Stimulated activated memory B cell treated with anti-CD40 and anti-IgM and Interleukin-4, amounts not matched to agents 10 μg/mL and 1 μg/mL and 100 μg/mL, for 72 hours (primary cell): ENCODE data around the gene ARMC3.
"Not testable (repeated sequence)": the region's sequence is repeated elsewhere in the genome, so short reads cannot be mapped to it uniquely, and the experiment has no call there.

Source experiments
- ATAC-seq: fragments of 150-1000 bp; cut with Tn5 transposase; 2 replicates; pipeline ENCODE4 v1.10.0; 2021
- H3K27ac Mint-ChIP-seq: one replicate; pipeline ENCODE4 v1.8.0; 2022; ENCODE audit warnings: mild to moderate bottlenecking, mixed read lengths
- H3K27me3 Mint-ChIP-seq: one replicate; pipeline ENCODE4 v1.8.0; 2022; ENCODE audit warnings: mixed read lengths
- H3K36me3 Mint-ChIP-seq: one replicate; pipeline ENCODE4 v1.8.0; 2022; ENCODE audit warnings: mixed read lengths
- H3K4me1 Mint-ChIP-seq: one replicate; pipeline ENCODE4 v1.8.0; 2022; ENCODE audit warnings: mixed read lengths
- H3K4me3 Mint-ChIP-seq: one replicate; pipeline ENCODE4 v1.8.0; 2022; ENCODE audit warnings: mild to moderate bottlenecking, moderate library complexity, mixed read lengths
- H3K9me3 Mint-ChIP-seq: one replicate; pipeline ENCODE4 v1.8.0; 2022; ENCODE audit warnings: mixed read lengths

The ARMC3 gene

GRCh38 chr10:23064813-23065114 lies 136.9 kb downstream of the ARMC3 start:
- H3K27me3 Mint-ChIP-seq: peaks cover 21% of the 10 kb centered on the region
- H3K27ac Mint-ChIP-seq, ATAC-seq, H3K4me1 Mint-ChIP-seq, H3K9me3 Mint-ChIP-seq, H3K4me3 Mint-ChIP-seq, H3K36me3 Mint-ChIP-seq: not testable (repeated sequence)

- H3K4me3 Mint-ChIP-seq: no peak overlapping the region
- no peaks in the 10 kb centered on the region for H3K36me3 Mint-ChIP-seq
These were observed 137.5 kb downstream of the ARMC3 start for GRCh38 chr10:23065181-23065948.

GRCh38 chr10:23067337-23067736 lies 139.5 kb downstream of the ARMC3 start:
- Mint-ChIP-seq H3K4me1 (peaks cover 9% of the 10 kb centered on the region), H3K27ac (no peak overlapping the region), H3K4me3 (no peak overlapping the region), H3K27me3 (peaks cover 21% of the 10 kb centered on the region), H3K9me3 (no peaks in the 10 kb centered on the region), H3K36me3 (no peaks in the 10 kb centered on the region)
- ATAC-seq: no peak

More at GRCh38 chr10:23065181-23065948, 137.5 kb downstream of the ARMC3 start:
- Mint-ChIP-seq H3K27me3 (peaks cover 21% of the 10 kb centered on the region), H3K4me1 (peaks cover 9% of the 10 kb centered on the region), H3K27ac (no peak overlapping the region), H3K9me3 (no peaks in the 10 kb centered on the region)
- no peak for ATAC-seq

GRCh38 chr10:23067939-23068775 lies 140.3 kb downstream of the ARMC3 start:
- Mint-ChIP-seq H3K9me3 (no peaks in the 10 kb centered on the region), H3K27me3 (peaks cover 21% of the 10 kb centered on the region), H3K4me3 (no peak overlapping the region), H3K4me1 (peaks cover 9% of the 10 kb centered on the region), H3K36me3 (no peaks in the 10 kb centered on the region), H3K27ac (peak overlapping the region; percentile 50)
- ATAC-seq: peak; percentile 49

GRCh38 chr10:23069019-23069815 lies 141.4 kb downstream of the ARMC3 start:
- no peak overlapping the region for H3K27ac Mint-ChIP-seq
- H3K4me1 Mint-ChIP-seq: peaks cover 9% of the 10 kb centered on the region
- no peak overlapping the region for H3K4me3 Mint-ChIP-seq
- peaks cover 12% of the 10 kb centered on the region for H3K27me3 Mint-ChIP-seq
- peak; percentile 66 for ATAC-seq
- H3K9me3 Mint-ChIP-seq: no peaks in the 10 kb centered on the region
- H3K36me3 Mint-ChIP-seq: no peaks in the 10 kb centered on the region

DNA sequence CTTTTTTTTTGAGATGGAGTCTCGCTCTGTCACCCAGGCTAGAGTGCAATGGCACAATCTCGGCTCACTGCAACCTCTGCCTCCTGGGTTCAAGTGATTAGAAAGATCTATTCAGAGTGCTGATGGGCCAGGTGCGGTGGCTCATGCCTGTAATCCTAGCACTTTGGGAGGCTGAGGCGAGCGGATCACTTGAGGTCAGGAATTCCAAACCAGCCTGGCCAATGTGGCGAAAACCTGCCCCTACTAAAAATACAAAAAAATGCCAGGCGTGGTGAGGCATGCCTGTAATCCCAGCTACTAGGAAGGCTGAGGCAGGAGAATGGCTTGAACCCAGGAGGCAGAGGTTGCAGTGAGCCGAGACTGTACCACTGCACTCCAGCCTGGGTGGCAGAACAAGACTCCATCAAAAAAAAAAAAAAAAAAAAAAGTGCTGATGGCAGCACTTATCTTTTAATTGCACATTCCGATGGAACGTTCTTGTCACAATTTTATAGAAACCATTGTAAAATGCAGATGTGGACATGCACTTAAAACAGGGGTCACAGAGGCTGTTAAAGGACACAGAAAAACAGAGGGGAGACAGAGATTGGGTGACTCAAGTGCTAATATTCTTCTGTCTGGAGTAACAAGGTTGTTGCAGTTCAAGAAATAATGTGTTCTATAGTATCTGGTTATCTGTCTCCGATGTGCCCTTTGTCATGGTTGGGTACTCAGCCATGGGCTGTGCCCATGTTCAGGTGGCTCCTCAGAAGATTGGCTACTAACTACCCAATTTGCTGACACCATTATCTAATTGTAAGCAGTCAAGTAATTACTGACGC lies 142.4 kb downstream of the ARMC3 start:
- not testable (repeated sequence) for H3K27ac Mint-ChIP-seq, H3K4me3 Mint-ChIP-seq, H3K9me3 Mint-ChIP-seq, H3K36me3 Mint-ChIP-seq, H3K4me1 Mint-ChIP-seq
- peaks cover 13% of the 10 kb centered on the region for H3K27me3 Mint-ChIP-seq
- peak; percentile 14 for ATAC-seq

- peaks cover 9% of the 10 kb centered on the region for H3K4me1 Mint-ChIP-seq
- H3K27me3 Mint-ChIP-seq: peaks cover 19% of the 10 kb centered on the region
- peak; percentile 55 for ATAC-seq
- H3K4me3 Mint-ChIP-seq: no peak overlapping the region
- no peak overlapping the region for H3K27ac Mint-ChIP-seq
- no peaks in the 10 kb centered on the region for H3K9me3 Mint-ChIP-seq
- no peaks in the 10 kb centered on the region for H3K36me3 Mint-ChIP-seq
These were observed 143.0 kb downstream of the ARMC3 start for GRCh38 chr10:23070913-23071218.

- not testable (repeated sequence) for H3K36me3 Mint-ChIP-seq
These were observed 144.7 kb downstream of the ARMC3 start for GRCh38 chr10:23072593-23072992.

DNA sequence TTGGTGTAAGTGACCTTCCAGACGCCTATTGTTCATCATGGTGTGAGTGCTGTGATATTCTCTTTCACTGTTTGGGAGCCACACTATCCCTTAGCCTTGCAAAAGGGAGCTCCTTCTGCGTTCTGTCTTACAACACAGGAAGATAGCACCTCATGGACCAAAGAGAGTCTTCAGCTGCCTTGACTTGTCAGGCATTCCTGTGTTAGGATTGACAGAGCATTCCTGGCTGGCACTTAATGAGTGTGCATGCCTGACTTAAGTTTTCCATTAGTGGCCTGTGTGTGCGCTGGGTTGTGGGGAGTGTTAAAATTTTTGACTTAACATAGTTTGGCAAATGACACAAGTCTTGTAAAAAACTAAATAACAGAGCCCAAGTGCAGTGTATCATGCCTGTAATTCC lies 145.7 kb downstream of the ARMC3 start:
- Mint-ChIP-seq H3K36me3 (no peaks in the 10 kb centered on the region), H3K9me3 (no peaks in the 10 kb centered on the region), H3K4me3 (no peak overlapping the region), H3K27ac (no peak overlapping the region), H3K27me3 (peaks cover 33% of the 10 kb centered on the region), H3K4me1 (peaks cover 1% of the 10 kb centered on the region)
- ATAC-seq: no peak

More at GRCh38 chr10:23072593-23072992, 144.7 kb downstream of the ARMC3 start:
- H3K27ac Mint-ChIP-seq, H3K9me3 Mint-ChIP-seq, H3K4me3 Mint-ChIP-seq, ATAC-seq, H3K4me1 Mint-ChIP-seq: not testable (repeated sequence)
- H3K27me3 Mint-ChIP-seq: peaks cover 36% of the 10 kb centered on the region

GRCh38 chr10:23075672-23076071 lies 147.8 kb downstream of the ARMC3 start:
- Mint-ChIP-seq H3K36me3 (no peaks in the 10 kb centered on the region), H3K4me3 (no peak overlapping the region), H3K27me3 (peaks cover 49% of the 10 kb centered on the region), H3K4me1 (no peaks in the 10 kb centered on the region), H3K9me3 (no peaks in the 10 kb centered on the region), H3K27ac (no peak overlapping the region)
- no peak for ATAC-seq

GRCh38 chr10:23078114-23078513 lies 150.3 kb downstream of the ARMC3 start:
- H3K9me3 Mint-ChIP-seq: no peaks in the 10 kb centered on the region
- no peaks in the 10 kb centered on the region for H3K4me1 Mint-ChIP-seq
- no peaks in the 10 kb centered on the region for H3K36me3 Mint-ChIP-seq
- peaks cover 67% of the 10 kb centered on the region for H3K27me3 Mint-ChIP-seq
- H3K27ac Mint-ChIP-seq: no peak overlapping the region
- no peak overlapping the region for H3K4me3 Mint-ChIP-seq
- ATAC-seq: no peak

DNA sequence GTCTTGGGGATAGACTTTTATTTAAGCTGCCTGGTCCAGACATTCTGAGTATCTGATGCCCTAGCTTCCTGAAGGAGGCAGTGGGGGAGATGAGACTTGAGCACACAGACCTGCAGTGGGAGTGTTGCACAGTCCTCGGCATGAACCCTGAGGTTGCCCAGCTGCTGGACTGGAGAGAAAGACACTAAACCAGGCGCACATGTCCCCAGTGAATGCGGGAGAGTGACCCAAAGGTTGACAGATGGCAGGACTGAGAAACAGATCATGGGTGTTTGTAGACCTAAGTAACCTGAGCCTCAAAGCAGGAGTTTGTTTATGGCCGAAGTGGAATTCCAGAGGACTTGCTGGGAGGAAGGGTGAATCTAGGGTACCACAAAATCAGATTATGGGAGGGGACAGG lies 151.8 kb downstream of the ARMC3 start:
- peaks cover under 1% of the 10 kb centered on the region for H3K9me3 Mint-ChIP-seq
- H3K4me3 Mint-ChIP-seq: no peak overlapping the region
- no peak for ATAC-seq
- no peak overlapping the region for H3K27ac Mint-ChIP-seq
- no peaks in the 10 kb centered on the region for H3K36me3 Mint-ChIP-seq
- peaks cover 67% of the 10 kb centered on the region for H3K27me3 Mint-ChIP-seq
- H3K4me1 Mint-ChIP-seq: no peaks in the 10 kb centered on the region

GRCh38 chr10:23080262-23080661 lies 152.4 kb downstream of the ARMC3 start:
- no peaks in the 10 kb centered on the region for H3K36me3 Mint-ChIP-seq
- no peak overlapping the region for H3K4me3 Mint-ChIP-seq
- H3K27me3 Mint-ChIP-seq: peaks cover 66% of the 10 kb centered on the region
- ATAC-seq: no peak
- no peaks in the 10 kb centered on the region for H3K4me1 Mint-ChIP-seq
- H3K9me3 Mint-ChIP-seq: peaks cover 3% of the 10 kb centered on the region
- no peak overlapping the region for H3K27ac Mint-ChIP-seq

- Mint-ChIP-seq H3K27ac (no peak overlapping the region), H3K27me3 (peaks cover 56% of the 10 kb centered on the region), H3K4me3 (no peak overlapping the region), H3K36me3 (no peaks in the 10 kb centered on the region), H3K4me1 (no peaks in the 10 kb centered on the region), H3K9me3 (peaks cover 3% of the 10 kb centered on the region)
- no peak for ATAC-seq
These were observed 153.4 kb downstream of the ARMC3 start for GRCh38 chr10:23081221-23081750.
